Stimulated activated CD4-positive, alpha-beta T cell treated with anti-CD3 and anti-CD28 coated beads, Interleukin-4, amount 100 ng/mL, for 24 hours (primary cell): ENCODE measurements around the gene KIF9.
A peak's percentile ranks its signal among the peaks of the same experiment; 100 is the strongest.
"Not testable (repeated sequence)": the region's sequence is repeated elsewhere in the genome, so short reads cannot be mapped to it uniquely, and the experiment has no call there.

Experiments used
- DNase-seq: peaks from one replicate; pipeline ENCODE4 v3.0.0-alpha.2; 2020

KIF9 gene

GRCh38 chr3:47282424-47283192, at the start of gene KIF9, which contains the start of gene KLHL18:
Gene KIF9, minus strand, starts transcription at chr3:47282799. Its CDS starts 5,425 bp downstream, at chr3:47277374.
Gene KLHL18, plus strand, starts transcription at chr3:47282944. Its CDS starts 22 bp downstream, at chr3:47282966.
- DNase-seq = peak; percentile 98

- peak; percentile 58 for DNase-seq
Measured at GRCh38 chr3:47324278-47324865, 41.8 kb upstream of the KIF9 start.

GRCh38 chr3:47323431-47324277, 41.1 kb upstream of the KIF9 start:
- DNase-seq = no peak

GRCh38 chr3:47319956-47320355, 37.4 kb upstream of the KIF9 start:
- no peak for DNase-seq

- DNase-seq = no peak
Measured at GRCh38 chr3:47318916-47319315, 36.3 kb upstream of the KIF9 start.

- DNase-seq = not testable (repeated sequence)
Measured at GRCh38 chr3:47316151-47316550, 33.6 kb upstream of the KIF9 start.

- no peak for DNase-seq
Measured at GRCh38 chr3:47315069-47315647, 32.6 kb upstream of the KIF9 start.

GRCh38 chr3:47314056-47314764, 31.6 kb upstream of the KIF9 start:
- DNase-seq = no peak

GRCh38 chr3:47313341-47314055, 30.9 kb upstream of the KIF9 start:
- DNase-seq = no peak

- DNase-seq = no peak
Measured at GRCh38 chr3:47310391-47310790, 27.8 kb upstream of the KIF9 start.

GRCh38 chr3:47309231-47309630, 26.6 kb upstream of the KIF9 start:
- DNase-seq = not testable (repeated sequence)

- no peak for DNase-seq
Measured at GRCh38 chr3:47306022-47306421, 23.4 kb upstream of the KIF9 start.

- DNase-seq = no peak
Measured at GRCh38 chr3:47301456-47301855, 18.9 kb upstream of the KIF9 start.

GRCh38 chr3:47299381-47300318, 17.1 kb upstream of the KIF9 start:
- no peak for DNase-seq

GRCh38 chr3:47298439-47298838, 15.8 kb upstream of the KIF9 start:
- DNase-seq = no peak

- DNase-seq = no peak
Measured at GRCh38 chr3:47296562-47297302, 14.1 kb upstream of the KIF9 start.

GRCh38 chr3:47295976-47296375, 13.4 kb upstream of the KIF9 start:
- no peak for DNase-seq

GRCh38 chr3:47295322-47295721, 12.7 kb upstream of the KIF9 start:
- DNase-seq = no peak

GRCh38 chr3:47294392-47294791, 11.8 kb upstream of the KIF9 start:
- DNase-seq = no peak

- no peak for DNase-seq
Measured at GRCh38 chr3:47293822-47294221, 11.2 kb upstream of the KIF9 start.
